ENCODE results near the gene CA7.

DNA sequence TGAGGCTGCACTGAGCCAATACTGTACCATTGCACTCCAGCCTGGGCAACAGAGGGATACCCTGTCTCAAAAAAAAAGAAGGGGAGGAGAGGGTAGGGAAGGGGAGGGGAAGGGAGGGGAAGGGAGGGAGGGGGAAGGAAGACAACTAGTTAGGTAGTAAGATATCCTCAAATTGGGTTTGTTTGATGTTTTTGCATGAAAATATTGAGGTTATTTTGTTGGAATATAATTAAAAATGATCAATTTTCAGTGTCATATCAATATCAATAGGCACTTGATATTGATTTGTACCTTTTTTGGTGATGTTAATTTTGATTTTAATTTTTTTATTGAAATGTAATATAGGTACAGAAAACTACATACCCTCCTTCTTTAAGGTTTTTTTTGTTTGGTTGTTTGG lies 19.5 kb downstream of the CA7 start:
- TF ChIP-seq, protein P1, sequence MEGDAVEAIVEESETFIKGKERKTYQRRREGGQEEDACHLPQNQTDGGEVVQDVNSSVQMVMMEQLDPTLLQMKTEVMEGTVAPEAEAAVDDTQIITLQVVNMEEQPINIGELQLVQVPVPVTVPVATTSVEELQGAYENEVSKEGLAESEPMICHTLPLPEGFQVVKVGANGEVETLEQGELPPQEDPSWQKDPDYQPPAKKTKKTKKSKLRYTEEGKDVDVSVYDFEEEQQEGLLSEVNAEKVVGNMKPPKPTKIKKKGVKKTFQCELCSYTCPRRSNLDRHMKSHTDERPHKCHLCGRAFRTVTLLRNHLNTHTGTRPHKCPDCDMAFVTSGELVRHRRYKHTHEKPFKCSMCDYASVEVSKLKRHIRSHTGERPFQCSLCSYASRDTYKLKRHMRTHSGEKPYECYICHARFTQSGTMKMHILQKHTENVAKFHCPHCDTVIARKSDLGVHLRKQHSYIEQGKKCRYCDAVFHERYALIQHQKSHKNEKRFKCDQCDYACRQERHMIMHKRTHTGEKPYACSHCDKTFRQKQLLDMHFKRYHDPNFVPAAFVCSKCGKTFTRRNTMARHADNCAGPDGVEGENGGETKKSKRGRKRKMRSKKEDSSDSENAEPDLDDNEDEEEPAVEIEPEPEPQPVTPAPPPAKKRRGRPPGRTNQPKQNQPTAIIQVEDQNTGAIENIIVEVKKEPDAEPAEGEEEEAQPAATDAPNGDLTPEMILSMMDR (IDR thresholded peaks at IDR 0.05 in 4 of 5, conservative IDR thresholded peaks at IDR 0.05 in 1 of 5), result no peak
- TF ChIP-seq POLR2A (IDR thresholded peaks at IDR 0.05), result no peak

Data from gastrocnemius medialis (tissue), 4 donors.